RWPE2 (cell line): ENCODE data around the gene SRGAP2C.

Experiments
- ATAC-seq: fragments of 200-7000 bp; cut with Tn5 transposase; 3 replicates; pipeline ENCODE4 v1.9.1; 2021; ENCODE audit warnings: low read depth
- DNase-seq: peaks from one replicate; pipeline ENCODE4 v3.0.0-alpha.2; 2020; ENCODE audit warnings: low spot score
- H3K27ac ChIP-seq: fragments of 450-650 bp; 2 replicates; pipeline ENCODE4 v1.5.1; 2017; ENCODE audit warnings: mild to moderate bottlenecking; ENCODE audit not compliant: poor library complexity, severe bottlenecking
- H3K27me3 ChIP-seq: fragments of 250-450 bp; sonication (Bioruptor Pico); 2 replicates; pipeline ENCODE4 v1.5.1; 2021; ENCODE audit warnings: mild to moderate bottlenecking, moderate library complexity; ENCODE audit not compliant: insufficient read depth, poor library complexity, severe bottlenecking
- H3K36me3 ChIP-seq: fragments of 250-450 bp; sonication (Bioruptor Pico); 2 replicates; pipeline ENCODE4 v1.5.1; 2020; ENCODE audit warnings: low read depth, mild to moderate bottlenecking, moderate library complexity
- H3K4me1 ChIP-seq: fragments of 250-450 bp; sonication (Bioruptor Pico); 2 replicates; pipeline ENCODE4 v1.5.1; 2021; ENCODE audit warnings: mild to moderate bottlenecking, moderate library complexity; ENCODE audit not compliant: insufficient read depth, poor library complexity, severe bottlenecking
- H3K4me3 ChIP-seq: fragments of 250-450 bp; sonication (Bioruptor Pico); 2 replicates; pipeline ENCODE4 v1.5.1; 2021; ENCODE audit warnings: mild to moderate bottlenecking, moderate library complexity; ENCODE audit not compliant: severe bottlenecking
- H3K9me3 ChIP-seq: fragments of 250-450 bp; sonication (Bioruptor Pico); 2 replicates; pipeline ENCODE4 v1.5.1; 2021; ENCODE audit warnings: mild to moderate bottlenecking, moderate library complexity; ENCODE audit not compliant: severe bottlenecking
- TF ChIP-seq, protein P1 (sequence below): fragments of 450-650 bp; IDR thresholded peaks from one replicate; pipeline ENCODE4 v1.5.1; 2017; ENCODE audit warnings: mild to moderate bottlenecking, moderate library complexity; ENCODE audit not compliant: poor library complexity, severe bottlenecking

The SRGAP2C gene

DNA sequence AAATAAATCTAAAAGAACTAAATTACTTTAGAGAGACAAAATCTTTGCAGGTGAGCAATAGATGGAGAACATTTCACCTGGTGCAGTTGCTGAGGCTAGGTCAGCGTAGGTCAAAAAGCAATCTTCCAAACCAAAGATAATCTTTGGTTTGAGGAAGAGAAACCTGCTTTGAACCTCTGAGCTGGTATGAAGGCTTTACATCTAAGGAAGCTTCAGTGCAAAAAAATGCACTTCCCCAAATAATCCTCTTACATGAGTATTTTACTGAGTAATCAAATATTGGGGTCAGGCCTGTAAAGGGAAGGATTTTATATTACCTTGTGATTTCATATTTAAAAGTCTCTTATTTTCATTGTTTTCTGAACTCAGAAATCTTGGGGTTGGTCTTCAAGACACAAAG, 223.6 kb downstream of the SRGAP2C start:
- TF ChIP-seq, protein P1, sequence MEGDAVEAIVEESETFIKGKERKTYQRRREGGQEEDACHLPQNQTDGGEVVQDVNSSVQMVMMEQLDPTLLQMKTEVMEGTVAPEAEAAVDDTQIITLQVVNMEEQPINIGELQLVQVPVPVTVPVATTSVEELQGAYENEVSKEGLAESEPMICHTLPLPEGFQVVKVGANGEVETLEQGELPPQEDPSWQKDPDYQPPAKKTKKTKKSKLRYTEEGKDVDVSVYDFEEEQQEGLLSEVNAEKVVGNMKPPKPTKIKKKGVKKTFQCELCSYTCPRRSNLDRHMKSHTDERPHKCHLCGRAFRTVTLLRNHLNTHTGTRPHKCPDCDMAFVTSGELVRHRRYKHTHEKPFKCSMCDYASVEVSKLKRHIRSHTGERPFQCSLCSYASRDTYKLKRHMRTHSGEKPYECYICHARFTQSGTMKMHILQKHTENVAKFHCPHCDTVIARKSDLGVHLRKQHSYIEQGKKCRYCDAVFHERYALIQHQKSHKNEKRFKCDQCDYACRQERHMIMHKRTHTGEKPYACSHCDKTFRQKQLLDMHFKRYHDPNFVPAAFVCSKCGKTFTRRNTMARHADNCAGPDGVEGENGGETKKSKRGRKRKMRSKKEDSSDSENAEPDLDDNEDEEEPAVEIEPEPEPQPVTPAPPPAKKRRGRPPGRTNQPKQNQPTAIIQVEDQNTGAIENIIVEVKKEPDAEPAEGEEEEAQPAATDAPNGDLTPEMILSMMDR = no peak
- no peak overlapping the region for H3K27ac ChIP-seq
- no peaks in the 10 kb centered on the region for H3K36me3 ChIP-seq
- no peak for DNase-seq
- no peaks in the 10 kb centered on the region for H3K4me1 ChIP-seq
- no peak for ATAC-seq
- no peaks in the 10 kb centered on the region for H3K27me3 ChIP-seq
- no peaks in the 10 kb centered on the region for H3K9me3 ChIP-seq
- no peak overlapping the region for H3K4me3 ChIP-seq

DNA sequence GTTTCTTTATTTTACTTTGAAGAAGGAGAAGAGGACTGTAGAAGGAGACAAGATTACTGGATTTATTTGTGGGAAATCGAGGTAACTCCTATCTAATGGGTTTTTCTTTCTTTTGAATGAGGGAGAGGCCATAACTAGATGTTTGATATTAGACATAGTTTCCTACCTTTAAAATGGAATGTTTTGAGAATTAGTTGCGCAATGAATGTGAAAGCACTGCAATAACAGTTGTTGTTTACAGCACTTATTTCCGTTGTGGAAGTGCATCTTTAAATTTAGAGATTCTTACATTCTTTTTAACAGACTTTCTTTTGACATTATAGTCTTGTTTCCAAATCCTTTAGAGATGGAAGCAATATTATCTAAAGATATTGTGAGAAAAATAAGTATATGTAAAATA, 229.0 kb downstream of the SRGAP2C start:
- H3K4me3 ChIP-seq = no peak overlapping the region
- H3K9me3 ChIP-seq = no peaks in the 10 kb centered on the region
- peaks cover 18% of the 10 kb centered on the region for H3K4me1 ChIP-seq
- ATAC-seq (no peak), DNase-seq (no peak)
- no peak overlapping the region for H3K27ac ChIP-seq
- TF ChIP-seq, protein P1 = no peak
- no peaks in the 10 kb centered on the region for H3K27me3 ChIP-seq
- no peaks in the 10 kb centered on the region for H3K36me3 ChIP-seq

DNA sequence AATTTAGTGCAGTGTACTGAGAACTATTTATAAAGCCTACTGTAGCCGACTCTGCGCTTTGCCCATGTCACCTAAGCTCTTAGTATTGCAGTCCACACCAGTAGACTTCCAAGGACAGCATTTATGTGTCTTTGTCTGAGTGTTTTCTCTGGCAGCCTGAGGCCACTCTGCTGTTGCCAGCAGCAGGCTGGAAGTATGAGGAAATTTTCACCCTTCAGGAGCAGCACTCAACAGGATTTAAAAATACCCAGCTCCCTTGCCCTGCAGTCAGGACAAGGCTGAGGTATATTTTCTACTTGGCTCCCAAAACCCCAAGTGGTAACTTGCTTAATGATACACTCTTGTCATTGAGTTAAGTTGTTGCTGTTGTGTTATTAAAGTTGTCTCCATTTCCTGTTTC, 230.1 kb downstream of the SRGAP2C start:
- no peaks in the 10 kb centered on the region for H3K9me3 ChIP-seq
- ATAC-seq (no peak), DNase-seq (no peak)
- TF ChIP-seq, protein P1 = no peak
- no peak overlapping the region for H3K4me3 ChIP-seq
- H3K27ac ChIP-seq = no peak overlapping the region
- H3K36me3 ChIP-seq = no peaks in the 10 kb centered on the region
- peaks cover 21% of the 10 kb centered on the region for H3K4me1 ChIP-seq
- H3K27me3 ChIP-seq = no peaks in the 10 kb centered on the region

DNA sequence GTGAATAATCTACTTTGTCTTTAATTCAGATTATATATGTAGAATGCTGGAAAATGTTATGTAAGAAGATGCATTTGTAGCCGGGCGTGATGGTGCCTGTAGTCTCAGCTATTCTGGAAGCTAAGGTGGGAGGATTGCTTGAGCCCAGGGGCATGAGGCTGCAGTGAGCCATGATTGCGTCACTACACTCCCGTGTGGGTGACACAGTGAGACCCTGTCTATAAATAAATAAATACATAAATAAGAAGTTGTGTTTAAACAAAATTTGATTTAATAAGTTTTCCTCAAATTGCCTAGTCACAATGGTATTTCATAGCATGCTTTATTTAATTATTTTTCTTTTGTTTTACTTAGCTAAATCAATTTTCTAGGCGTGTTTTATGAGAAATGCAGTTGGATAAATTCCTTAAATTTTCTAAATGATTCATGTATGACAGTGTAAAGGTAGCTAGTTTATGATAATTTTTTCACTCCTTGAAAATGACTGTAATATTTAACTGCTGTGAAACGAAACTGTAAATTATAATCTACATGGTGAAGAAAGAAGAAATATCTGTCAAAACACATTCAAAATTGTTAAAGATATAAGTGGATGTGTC, 232.6 kb downstream of the SRGAP2C start:
- peaks cover 21% of the 10 kb centered on the region for H3K4me1 ChIP-seq
- no peaks in the 10 kb centered on the region for H3K9me3 ChIP-seq

More for the DNA sequence above, 232.6 kb downstream of the SRGAP2C start:
- Histone ChIP-seq H3K27me3 (no peaks in the 10 kb centered on the region), H3K27ac (peak overlapping the region; percentile 65), H3K36me3 (no peaks in the 10 kb centered on the region), H3K4me3 (no peak overlapping the region)
- DNase-seq (peak; percentile 75), ATAC-seq (peak; percentile 90)
- TF ChIP-seq, protein P1 = no peak
